ENCODE measurements around the gene SERPINB6. TPM values are rescaled to one million over a fixed set of nuclear protein-coding genes. Genes with fewer than 3 reads are reported as not detected.
A peak's percentile ranks its signal among the peaks of the same experiment; 100 is the strongest.
"Not testable (repeated sequence)": the region's sequence is repeated elsewhere in the genome, so short reads cannot be mapped to it uniquely, and the experiment has no call there.

SERPINB6 gene
- total RNA-seq, 2 donors from 2014 or later: 128 to 150 TPM

GRCh38 chr6:2943564-2943955, 27.8 kb downstream of the SERPINB6 start:
- Mint-ChIP-seq H3K4me3 (no peak overlapping the region), H3K27ac (peak overlapping the region; percentile 76), H3K4me1 (peaks cover 37% of the 10 kb centered on the region), H3K9me3 (peaks cover 7% of the 10 kb centered on the region), H3K27me3 (ENCODE audit: insufficient read depth) (peaks cover 18% of the 10 kb centered on the region), H3K36me3 (ENCODE audit: low read depth) (peaks cover 26% of the 10 kb centered on the region)
- H3K27me3 ChIP-seq (ENCODE audit: control insufficient read depth, insufficient read depth, low read length, poor library complexity, severe bottlenecking): no peaks in the 10 kb centered on the region
- H3K36me3 ChIP-seq (ENCODE audit: control insufficient read depth, insufficient read depth, low read length): peaks cover 16% of the 10 kb centered on the region
- H3K27ac ChIP-seq (ENCODE audit: low read depth, low read length): peak overlapping the region; percentile 81
- H3K4me3 ChIP-seq (ENCODE audit: low read length): peak overlapping the region; percentile 44
- no peaks in the 10 kb centered on the region for H3K9me3 ChIP-seq (ENCODE audit: control insufficient read depth, low read length)
- 88 to 100% methylated on average over 1 to 5 of the region's 5 CpGs for WGBS, 2 experiments (ENCODE audit: insufficient coverage in 1 of 2, insufficient read length in 1 of 2)
- peak overlapping the region; percentile 64 for H3K9ac ChIP-seq (ENCODE audit: extremely low read depth, low read length, poor library complexity, severe bottlenecking)
- peak; percentile 31 for DNase-seq
- H3K4me1 ChIP-seq (ENCODE audit: control insufficient read depth, insufficient read depth, low read length): peaks cover 6% of the 10 kb centered on the region
- no peak for TF ChIP-seq CTCF (conservative IDR thresholded peaks at IDR 0.05)

GRCh38 chr6:2942914-2943563, 28.3 kb downstream of the SERPINB6 start:
- H3K4me1 ChIP-seq (ENCODE audit: control insufficient read depth, insufficient read depth, low read length): peaks cover 6% of the 10 kb centered on the region
- no peak for TF ChIP-seq CTCF (conservative IDR thresholded peaks at IDR 0.05)
- peak overlapping the region; percentile 64 for H3K9ac ChIP-seq (ENCODE audit: extremely low read depth, low read length, poor library complexity, severe bottlenecking)
- no peaks in the 10 kb centered on the region for H3K9me3 ChIP-seq (ENCODE audit: control insufficient read depth, low read length)
- H3K9me3 Mint-ChIP-seq: peaks cover 8% of the 10 kb centered on the region
- H3K4me3 Mint-ChIP-seq: no peak overlapping the region
- WGBS, 2 experiments (ENCODE audit: insufficient coverage in 1 of 2, insufficient read length in 1 of 2): 60 to 80% methylated on average over 9 to 12 of the region's 12 CpGs
- H3K36me3 Mint-ChIP-seq (ENCODE audit: low read depth): peaks cover 21% of the 10 kb centered on the region
- H3K36me3 ChIP-seq (ENCODE audit: control insufficient read depth, insufficient read depth, low read length): peaks cover 11% of the 10 kb centered on the region
- H3K27ac ChIP-seq (ENCODE audit: low read depth, low read length): peak overlapping the region; percentile 81
- H3K27me3 ChIP-seq (ENCODE audit: control insufficient read depth, insufficient read depth, low read length, poor library complexity, severe bottlenecking): no peaks in the 10 kb centered on the region
- H3K27ac Mint-ChIP-seq: peak overlapping the region; percentile 76
- peaks cover 15% of the 10 kb centered on the region for H3K27me3 Mint-ChIP-seq (ENCODE audit: insufficient read depth)
- DNase-seq: peak; percentile 61
- peak overlapping the region; percentile 44 for H3K4me3 ChIP-seq (ENCODE audit: low read length)
- peaks cover 37% of the 10 kb centered on the region for H3K4me1 Mint-ChIP-seq

- not testable (repeated sequence) for H3K4me1 ChIP-seq (ENCODE audit: control insufficient read depth, insufficient read depth, low read length); H3K9me3 ChIP-seq (ENCODE audit: control insufficient read depth, low read length); H3K4me3 ChIP-seq (ENCODE audit: low read length); H3K36me3 ChIP-seq (ENCODE audit: control insufficient read depth, insufficient read depth, low read length); H3K9me3 Mint-ChIP-seq; H3K27me3 ChIP-seq (ENCODE audit: control insufficient read depth, insufficient read depth, low read length, poor library complexity, severe bottlenecking); H3K27ac ChIP-seq (ENCODE audit: low read depth, low read length); DNase-seq; H3K27ac Mint-ChIP-seq; H3K4me3 Mint-ChIP-seq
- H3K4me1 Mint-ChIP-seq: peaks cover 32% of the 10 kb centered on the region
- WGBS, 2 experiments (ENCODE audit: insufficient coverage in 1 of 2, insufficient read length in 1 of 2): 72 to 93% methylated on average over 4 to 18 of the region's 21 CpGs
- H3K36me3 Mint-ChIP-seq (ENCODE audit: low read depth): peaks cover 12% of the 10 kb centered on the region
- peaks cover 15% of the 10 kb centered on the region for H3K27me3 Mint-ChIP-seq (ENCODE audit: insufficient read depth)
- H3K9ac ChIP-seq (ENCODE audit: extremely low read depth, low read length, poor library complexity, severe bottlenecking): peak overlapping the region; percentile 64
Measured at GRCh38 chr6:2942116-2942515, 29.3 kb downstream of the SERPINB6 start.
